ENCODE results near the gene ARRDC4.

Gene ARRDC4

GRCh38 chr15:97966246-97966645 lies 5.7 kb downstream of the ARRDC4 start:
- peaks cover 7% of the 10 kb centered on the region for H3K36me3 ChIP-seq (ENCODE audit: insufficient read depth, insufficient read length, low read length)
- no peak overlapping the region for H3K9ac ChIP-seq (ENCODE audit: insufficient read length, low read depth)
- no peaks in the 10 kb centered on the region for H3K4me1 ChIP-seq (ENCODE audit: insufficient read depth, insufficient read length)
- H3K9me3 ChIP-seq (ENCODE audit: insufficient read depth, low read length) = no peaks in the 10 kb centered on the region
- no peak overlapping the region for H3K4me3 ChIP-seq (ENCODE audit: insufficient read length, low read depth)
- no peak for DNase-seq (ENCODE audit: low read depth, low spot score)
- H3K27me3 ChIP-seq (ENCODE audit: insufficient read depth, insufficient read length) = peaks cover 10% of the 10 kb centered on the region
- no peak for TF ChIP-seq ZNF274 (IDR thresholded peaks at IDR 0.05; ENCODE audit: low read depth, low read length)
- TF ChIP-seq SUZ12 (IDR thresholded peaks at IDR 0.05; ENCODE audit: extremely low read depth, insufficient read depth, insufficient read length) = no peak
- TF ChIP-seq YY1 (IDR thresholded peaks at IDR 0.05; ENCODE audit: insufficient read depth, insufficient read length) = no peak

- peaks cover 2% of the 10 kb centered on the region for H3K27me3 ChIP-seq (ENCODE audit: insufficient read depth, insufficient read length)
- H3K4me1 ChIP-seq (ENCODE audit: insufficient read depth, insufficient read length) = no peaks in the 10 kb centered on the region
- no peak overlapping the region for H3K9ac ChIP-seq (ENCODE audit: insufficient read length, low read depth)
- peaks cover 11% of the 10 kb centered on the region for H3K36me3 ChIP-seq (ENCODE audit: insufficient read depth, insufficient read length, low read length)
- DNase-seq (ENCODE audit: low read depth, low spot score) = no peak
- no peak overlapping the region for H3K4me3 ChIP-seq (ENCODE audit: insufficient read length, low read depth)
- TF ChIP-seq YY1 (IDR thresholded peaks at IDR 0.05; ENCODE audit: insufficient read depth, insufficient read length) = no peak
- no peaks in the 10 kb centered on the region for H3K9me3 ChIP-seq (ENCODE audit: insufficient read depth, low read length)
These were observed 6.6 kb downstream of the ARRDC4 start for GRCh38 chr15:97966924-97967620.

GRCh38 chr15:97967881-97968280 lies 7.4 kb downstream of the ARRDC4 start:
- Histone ChIP-seq H3K9ac (ENCODE audit: insufficient read length, low read depth) (no peak overlapping the region), H3K4me1 (ENCODE audit: insufficient read depth, insufficient read length) (no peaks in the 10 kb centered on the region), H3K4me3 (ENCODE audit: insufficient read length, low read depth) (no peak overlapping the region), H3K36me3 (ENCODE audit: insufficient read depth, insufficient read length, low read length) (peaks cover 11% of the 10 kb centered on the region), H3K9me3 (ENCODE audit: insufficient read depth, low read length) (no peaks in the 10 kb centered on the region), H3K27me3 (ENCODE audit: insufficient read depth, insufficient read length) (no peaks in the 10 kb centered on the region)
- DNase-seq (ENCODE audit: low read depth, low spot score) = no peak
- TF ChIP-seq YY1 (IDR thresholded peaks at IDR 0.05; ENCODE audit: insufficient read depth, insufficient read length) (no peak), SUZ12 (IDR thresholded peaks at IDR 0.05; ENCODE audit: extremely low read depth, insufficient read depth, insufficient read length) (no peak), ZNF274 (IDR thresholded peaks at IDR 0.05; ENCODE audit: low read depth, low read length) (no peak)

- Histone ChIP-seq H3K4me1 (ENCODE audit: insufficient read depth, insufficient read length) (no peaks in the 10 kb centered on the region), H3K9me3 (ENCODE audit: insufficient read depth, low read length) (no peaks in the 10 kb centered on the region), H3K27me3 (ENCODE audit: insufficient read depth, insufficient read length) (no peaks in the 10 kb centered on the region), H3K9ac (ENCODE audit: insufficient read length, low read depth) (no peak overlapping the region), H3K4me3 (ENCODE audit: insufficient read length, low read depth) (no peak overlapping the region), H3K36me3 (ENCODE audit: insufficient read depth, insufficient read length, low read length) (peaks cover 11% of the 10 kb centered on the region)
- no peak for TF ChIP-seq ZNF274 (IDR thresholded peaks at IDR 0.05; ENCODE audit: low read depth, low read length)
- no peak for TF ChIP-seq SUZ12 (IDR thresholded peaks at IDR 0.05; ENCODE audit: extremely low read depth, insufficient read depth, insufficient read length)
- no peak for TF ChIP-seq YY1 (IDR thresholded peaks at IDR 0.05; ENCODE audit: insufficient read depth, insufficient read length)
- no peak for DNase-seq (ENCODE audit: low read depth, low spot score)
These were observed 7.9 kb downstream of the ARRDC4 start for GRCh38 chr15:97968380-97968779.

GRCh38 chr15:97972366-97972765 lies 11.9 kb downstream of the ARRDC4 start:
- Histone ChIP-seq H3K4me1 (ENCODE audit: insufficient read depth, insufficient read length) (no peaks in the 10 kb centered on the region), H3K9ac (ENCODE audit: insufficient read length, low read depth) (no peak overlapping the region), H3K27me3 (ENCODE audit: insufficient read depth, insufficient read length) (no peaks in the 10 kb centered on the region), H3K4me3 (ENCODE audit: insufficient read length, low read depth) (no peak overlapping the region), H3K36me3 (ENCODE audit: insufficient read depth, insufficient read length, low read length) (peaks cover 11% of the 10 kb centered on the region), H3K9me3 (ENCODE audit: insufficient read depth, low read length) (no peaks in the 10 kb centered on the region)
- no peak for DNase-seq (ENCODE audit: low read depth, low spot score)
- TF ChIP-seq SUZ12 (IDR thresholded peaks at IDR 0.05; ENCODE audit: extremely low read depth, insufficient read depth, insufficient read length) (no peak), YY1 (IDR thresholded peaks at IDR 0.05; ENCODE audit: insufficient read depth, insufficient read length) (no peak), ZNF274 (IDR thresholded peaks at IDR 0.05; ENCODE audit: low read depth, low read length) (no peak)

GRCh38 chr15:97976129-97976528 lies 15.6 kb downstream of the ARRDC4 start:
- Histone ChIP-seq H3K9me3 (ENCODE audit: insufficient read depth, low read length) (no peaks in the 10 kb centered on the region), H3K9ac (ENCODE audit: insufficient read length, low read depth) (no peak overlapping the region), H3K4me1 (ENCODE audit: insufficient read depth, insufficient read length) (no peaks in the 10 kb centered on the region), H3K4me3 (ENCODE audit: insufficient read length, low read depth) (no peak overlapping the region), H3K36me3 (ENCODE audit: insufficient read depth, insufficient read length, low read length) (peaks cover 5% of the 10 kb centered on the region), H3K27me3 (ENCODE audit: insufficient read depth, insufficient read length) (no peaks in the 10 kb centered on the region)
- no peak for DNase-seq (ENCODE audit: low read depth, low spot score)
- TF ChIP-seq ZNF274 (IDR thresholded peaks at IDR 0.05; ENCODE audit: low read depth, low read length) = no peak
- TF ChIP-seq YY1 (IDR thresholded peaks at IDR 0.05; ENCODE audit: insufficient read depth, insufficient read length) = no peak
- no peak for TF ChIP-seq SUZ12 (IDR thresholded peaks at IDR 0.05; ENCODE audit: extremely low read depth, insufficient read depth, insufficient read length)

- H3K4me3 ChIP-seq (ENCODE audit: insufficient read length, low read depth) = no peak overlapping the region
- no peaks in the 10 kb centered on the region for H3K4me1 ChIP-seq (ENCODE audit: insufficient read depth, insufficient read length)
- H3K9me3 ChIP-seq (ENCODE audit: insufficient read depth, low read length) = no peaks in the 10 kb centered on the region
- no peak overlapping the region for H3K9ac ChIP-seq (ENCODE audit: insufficient read length, low read depth)
- no peaks in the 10 kb centered on the region for H3K36me3 ChIP-seq (ENCODE audit: insufficient read depth, insufficient read length, low read length)
- H3K27me3 ChIP-seq (ENCODE audit: insufficient read depth, insufficient read length) = no peaks in the 10 kb centered on the region
- TF ChIP-seq SUZ12 (IDR thresholded peaks at IDR 0.05; ENCODE audit: extremely low read depth, insufficient read depth, insufficient read length) (no peak), ZNF274 (IDR thresholded peaks at IDR 0.05; ENCODE audit: low read depth, low read length) (no peak), YY1 (IDR thresholded peaks at IDR 0.05; ENCODE audit: insufficient read depth, insufficient read length) (no peak)
- DNase-seq (ENCODE audit: low read depth, low spot score) = no peak
These were observed 16.4 kb downstream of the ARRDC4 start for GRCh38 chr15:97976766-97977503.

All from NT2/D1 (cell line).